Mesodermal cell (in vitro differentiated cells): Measurements from ENCODE around the gene TYR.
A peak's percentile ranks its signal among the peaks of the same experiment; 100 is the strongest.
"Not testable (repeated sequence)": the region's sequence is repeated elsewhere in the genome, so short reads cannot be mapped to it uniquely, and the experiment has no call there.

ENCODE experiments used
- H3K27ac ChIP-seq: 2 replicates; pipeline ENCODE4 v1.7.0; 2013; ENCODE audit warnings: mild to moderate bottlenecking, low read depth, low read length, moderate library complexity; ENCODE audit not compliant: severe bottlenecking
- H3K36me3 ChIP-seq: 2 replicates; pipeline ENCODE4 v1.7.1; 2013; ENCODE audit warnings: mild to moderate bottlenecking, low read length, moderate library complexity; ENCODE audit not compliant: control insufficient read depth, insufficient read depth
- H3K4me1 ChIP-seq: one replicate; pipeline ENCODE4 v1.7.1; 2013; ENCODE audit warnings: mild to moderate bottlenecking, low read length; ENCODE audit not compliant: insufficient read depth, control insufficient read depth, poor library complexity, severe bottlenecking
- H3K4me3 ChIP-seq: 2 replicates; pipeline ENCODE4 v1.7.0; 2013; ENCODE audit warnings: low read length, control low read depth, mild to moderate bottlenecking; ENCODE audit not compliant: insufficient read depth, poor library complexity, severe bottlenecking; ENCODE audit errors: extremely low read depth
- H3K9me3 ChIP-seq: 2 replicates; pipeline ENCODE4 v1.7.1; 2013; ENCODE audit warnings: mild to moderate bottlenecking, low read length, moderate library complexity; ENCODE audit not compliant: control insufficient read depth
- WGBS, 2 experiments: methylation state at CpG; one replicate each; pipeline ENCODE4 v1.1.5; 2013; ENCODE audit warnings: missing lambda C conversion rate in 2 of 2; ENCODE audit not compliant: insufficient coverage in 2 of 2; 5-methylcytosine and 5-hydroxymethylcytosine counted together

The TYR gene

GRCh38 chr11:89308272-89308671 is 130.6 kb downstream of the TYR start:
- not testable (repeated sequence) for H3K4me1 ChIP-seq, H3K9me3 ChIP-seq, H3K27ac ChIP-seq, H3K4me3 ChIP-seq, H3K36me3 ChIP-seq
- WGBS, 2 experiments: 100% methylated on average over 1 of the region's 1 CpG; no CpG with 5 or more reads in 1 of the 2 experiments

- not testable (repeated sequence) for H3K36me3 ChIP-seq, H3K27ac ChIP-seq, H3K9me3 ChIP-seq, H3K4me1 ChIP-seq, H3K4me3 ChIP-seq
- WGBS, 2 experiments: 93% methylated on average over 2 of the region's 3 CpGs; no CpG with 5 or more reads in 1 of the 2 experiments
These were observed 131.8 kb downstream of the TYR start for GRCh38 chr11:89309321-89309985.

- not testable (repeated sequence) for H3K9me3 ChIP-seq, H3K36me3 ChIP-seq, H3K27ac ChIP-seq, H3K4me1 ChIP-seq, H3K4me3 ChIP-seq
- WGBS, 2 experiments: 74 to 100% methylated on average over 1 to 2 of the region's 3 CpGs
These were observed 132.9 kb downstream of the TYR start for GRCh38 chr11:89310607-89311006.

GRCh38 chr11:89321401-89321800 is 143.7 kb downstream of the TYR start:
- H3K4me3 ChIP-seq: no peak overlapping the region
- H3K27ac ChIP-seq: no peak overlapping the region
- no peaks in the 10 kb centered on the region for H3K4me1 ChIP-seq
- WGBS, 2 experiments: no CpG with 5 or more reads among the region's 2 CpGs
- no peaks in the 10 kb centered on the region for H3K9me3 ChIP-seq
- peaks cover 2% of the 10 kb centered on the region for H3K36me3 ChIP-seq

DNA sequence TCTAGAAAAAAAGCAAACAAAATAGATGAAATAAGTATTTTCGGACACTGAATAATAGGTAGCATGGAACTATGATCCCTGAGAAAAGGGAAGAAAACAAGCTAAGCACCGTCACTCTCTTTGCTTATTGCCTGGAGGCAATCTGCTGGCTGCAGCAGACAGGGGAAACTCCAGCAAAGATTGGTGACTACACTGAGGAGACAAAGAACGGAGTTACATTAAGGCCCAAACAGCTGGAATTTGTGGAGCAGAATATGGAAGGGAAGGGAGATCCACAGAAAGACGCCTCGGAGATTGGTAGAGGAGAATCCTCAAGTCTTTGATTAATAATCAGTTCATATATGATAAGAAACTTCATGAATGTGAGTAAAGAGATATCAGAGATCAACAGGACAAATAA is 150.2 kb downstream of the TYR start:
- Histone ChIP-seq H3K27ac (peak overlapping the region; percentile 10), H3K4me1 (no peaks in the 10 kb centered on the region)
- WGBS, 2 experiments: 80 to 85% methylated on average over 2 to 4 of the region's 5 CpGs

DNA sequence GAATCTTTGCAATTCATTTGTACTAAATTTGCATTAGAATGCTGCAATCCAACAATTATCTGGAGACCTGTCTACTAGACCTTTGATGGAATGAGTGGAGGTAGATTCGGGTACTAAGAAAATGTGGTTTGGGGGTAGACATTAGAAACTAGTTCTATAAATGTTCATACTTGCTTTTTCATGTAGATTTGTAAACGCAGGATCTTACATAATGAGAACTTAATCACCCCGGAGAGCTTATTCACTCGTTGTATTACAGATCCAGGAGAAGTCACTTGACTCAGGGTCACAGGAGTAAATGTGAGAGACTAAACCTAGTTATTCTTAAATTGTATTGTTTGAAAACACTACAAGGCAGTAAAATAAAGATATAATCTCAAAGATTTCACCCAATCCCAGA is 154.3 kb downstream of the TYR start:
- H3K27ac ChIP-seq, H3K36me3 ChIP-seq, H3K4me3 ChIP-seq, H3K4me1 ChIP-seq, H3K9me3 ChIP-seq: not testable (repeated sequence)
- WGBS, 2 experiments: no CpG with 5 or more reads among the region's 4 CpGs

More for the DNA sequence above, 150.2 kb downstream of the TYR start:
- Histone ChIP-seq H3K4me3 (no peak overlapping the region), H3K9me3 (no peaks in the 10 kb centered on the region), H3K36me3 (no peaks in the 10 kb centered on the region)

DNA sequence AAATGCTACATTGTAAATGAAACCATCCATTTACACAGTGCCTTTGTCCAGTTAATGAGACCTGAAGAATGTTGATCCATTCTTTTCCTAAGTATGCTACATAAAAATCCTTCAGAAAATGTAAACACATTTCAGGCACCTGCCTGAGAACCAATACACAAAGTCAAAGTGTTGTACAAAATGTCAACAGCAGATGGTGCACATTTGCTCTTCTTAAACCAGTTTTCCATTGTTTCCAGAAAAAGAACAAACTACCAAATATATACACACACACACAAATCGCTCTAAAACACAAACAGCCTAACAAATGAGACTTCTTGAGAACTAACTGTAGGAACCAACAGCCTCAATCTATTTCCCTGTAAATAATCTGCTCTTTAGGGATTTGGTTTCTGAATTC is 156.0 kb downstream of the TYR start:
- not testable (repeated sequence) for H3K4me3 ChIP-seq, H3K36me3 ChIP-seq, H3K27ac ChIP-seq, H3K9me3 ChIP-seq, H3K4me1 ChIP-seq
- WGBS, 2 experiments: no CpG with 5 or more reads among the region's 1 CpG

GRCh38 chr11:89337100-89337650 is 159.5 kb downstream of the TYR start:
- not testable (repeated sequence) for H3K4me1 ChIP-seq, H3K36me3 ChIP-seq, H3K4me3 ChIP-seq, H3K9me3 ChIP-seq, H3K27ac ChIP-seq
- WGBS, 2 experiments: 89 to 100% methylated on average over 2 of the region's 4 CpGs

DNA sequence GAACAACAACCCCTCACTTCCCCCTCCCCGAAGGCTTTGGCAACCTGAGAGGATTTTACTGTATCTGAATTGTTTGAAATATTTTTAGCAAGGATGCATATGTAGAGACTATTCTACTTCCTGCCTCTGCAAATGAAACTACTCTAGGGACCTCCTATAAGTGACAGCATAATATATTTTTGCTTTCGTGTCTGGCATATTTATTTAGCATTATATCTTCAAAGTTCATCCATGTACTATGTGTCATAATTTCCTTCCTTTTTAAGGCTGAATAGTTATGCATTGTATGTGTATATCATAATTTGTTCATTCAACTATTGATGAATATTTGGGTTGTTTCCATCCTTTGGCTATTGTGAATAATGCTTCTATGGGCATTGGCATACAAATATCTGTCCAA is 160.4 kb downstream of the TYR start:
- H3K36me3 ChIP-seq, H3K9me3 ChIP-seq, H3K4me1 ChIP-seq, H3K27ac ChIP-seq, H3K4me3 ChIP-seq: not testable (repeated sequence)
- no CpG with 5 or more reads among the region's 2 CpGs for WGBS, 2 experiments

GRCh38 chr11:89340450-89340849 is 162.8 kb downstream of the TYR start:
- not testable (repeated sequence) for H3K27ac ChIP-seq

GRCh38 chr11:89342880-89343572 is 165.4 kb downstream of the TYR start:
- H3K9me3 ChIP-seq, H3K27ac ChIP-seq, H3K4me1 ChIP-seq, H3K36me3 ChIP-seq, H3K4me3 ChIP-seq: not testable (repeated sequence)
- 74% methylated on average over 3 of the region's 3 CpGs; no CpG with 5 or more reads in 1 of the 2 experiments for WGBS, 2 experiments

More at GRCh38 chr11:89340450-89340849, 162.8 kb downstream of the TYR start:
- H3K36me3 ChIP-seq, H3K4me3 ChIP-seq, H3K9me3 ChIP-seq, H3K4me1 ChIP-seq: not testable (repeated sequence)
